Fibroblast of skin of abdomen (primary cell): ENCODE results near the gene POLR3GL.

Experiments used
- DNase-seq: peaks from one replicate; pipeline ENCODE4 v3.0.0-alpha.2; 2013

Gene POLR3GL

GRCh38 chr1:145992958-145993617 is 28.6 kb downstream of the POLR3GL start:
- no peak for DNase-seq

GRCh38 chr1:145993618-145994390 is 29.3 kb downstream of the POLR3GL start:
- DNase-seq: no peak

- DNase-seq: no peak
Measured at GRCh38 chr1:145994391-145995120, 30.1 kb downstream of the POLR3GL start.

- no peak for DNase-seq
Measured at GRCh38 chr1:145995148-145995881, 30.8 kb downstream of the POLR3GL start.

- DNase-seq: no peak
Measured at GRCh38 chr1:145995964-145996432, 31.5 kb downstream of the POLR3GL start.

- peak; percentile 97 for DNase-seq
Measured at GRCh38 chr1:145996433-145997015, 32.0 kb downstream of the POLR3GL start, which contains the start of gene TXNIP. Gene TXNIP, minus strand, starts transcription at chr1:145996579. Its CDS starts 313 bp downstream, at chr1:145996266.

GRCh38 chr1:145997016-145997717 is 32.7 kb downstream of the POLR3GL start:
- no peak for DNase-seq

- no peak for DNase-seq
Measured at GRCh38 chr1:145997718-145998023, 33.2 kb downstream of the POLR3GL start.

GRCh38 chr1:145999321-146000024 is 35.0 kb downstream of the POLR3GL start:
- no peak for DNase-seq

- no peak for DNase-seq
Measured at GRCh38 chr1:146001709-146002108, 37.2 kb downstream of the POLR3GL start.

GRCh38 chr1:146007489-146008133 is 43.1 kb downstream of the POLR3GL start:
- no peak for DNase-seq

GRCh38 chr1:146010126-146010738 is 45.7 kb downstream of the POLR3GL start:
- no peak for DNase-seq

- DNase-seq: peak; percentile 83
Measured at GRCh38 chr1:146012703-146013558, 48.4 kb downstream of the POLR3GL start.

- no peak for DNase-seq
Measured at GRCh38 chr1:146013559-146013922, 49.1 kb downstream of the POLR3GL start.

- DNase-seq: peak; percentile 52
Measured at GRCh38 chr1:146016891-146017290, 52.4 kb downstream of the POLR3GL start.

- DNase-seq: no peak
Measured at GRCh38 chr1:146019231-146020057, 55.0 kb downstream of the POLR3GL start.

GRCh38 chr1:146020058-146021049 is 55.9 kb downstream of the POLR3GL start:
- no peak for DNase-seq
